ENCODE data around the gene FAT2.

The FAT2 gene

GRCh38 chr5:151569132-151570046 lies 21.7 kb downstream of the FAT2 start:
- Histone ChIP-seq H3K4me1 (ENCODE audit: control insufficient read depth, insufficient read depth, low read length) (peaks cover 14% of the 10 kb centered on the region), H3K9me3 (ENCODE audit: control insufficient read depth, insufficient read depth, low read depth, low read length) (no peaks in the 10 kb centered on the region), H3K27me3 (ENCODE audit: control insufficient read depth, insufficient read depth, low read length) (peaks cover 18% of the 10 kb centered on the region), H3K27ac (ENCODE audit: low read depth, low read length) (no peak overlapping the region), H3K4me3 (ENCODE audit: low read depth, low read length) (no peak overlapping the region), H3K9ac (ENCODE audit: low read length) (no peak overlapping the region), H3K36me3 (ENCODE audit: control insufficient read depth, insufficient read depth, low read length) (no peaks in the 10 kb centered on the region)

GRCh38 chr5:151568036-151568435 lies 23.1 kb downstream of the FAT2 start:
- no peak overlapping the region for H3K27ac ChIP-seq (ENCODE audit: low read depth, low read length)
- H3K36me3 ChIP-seq (ENCODE audit: control insufficient read depth, insufficient read depth, low read length) = no peaks in the 10 kb centered on the region
- H3K4me3 ChIP-seq (ENCODE audit: low read depth, low read length) = no peak overlapping the region
- H3K9me3 ChIP-seq (ENCODE audit: control insufficient read depth, insufficient read depth, low read depth, low read length) = no peaks in the 10 kb centered on the region
- peaks cover 14% of the 10 kb centered on the region for H3K4me1 ChIP-seq (ENCODE audit: control insufficient read depth, insufficient read depth, low read length)
- no peak overlapping the region for H3K9ac ChIP-seq (ENCODE audit: low read length)
- peaks cover 18% of the 10 kb centered on the region for H3K27me3 ChIP-seq (ENCODE audit: control insufficient read depth, insufficient read depth, low read length)

DNA sequence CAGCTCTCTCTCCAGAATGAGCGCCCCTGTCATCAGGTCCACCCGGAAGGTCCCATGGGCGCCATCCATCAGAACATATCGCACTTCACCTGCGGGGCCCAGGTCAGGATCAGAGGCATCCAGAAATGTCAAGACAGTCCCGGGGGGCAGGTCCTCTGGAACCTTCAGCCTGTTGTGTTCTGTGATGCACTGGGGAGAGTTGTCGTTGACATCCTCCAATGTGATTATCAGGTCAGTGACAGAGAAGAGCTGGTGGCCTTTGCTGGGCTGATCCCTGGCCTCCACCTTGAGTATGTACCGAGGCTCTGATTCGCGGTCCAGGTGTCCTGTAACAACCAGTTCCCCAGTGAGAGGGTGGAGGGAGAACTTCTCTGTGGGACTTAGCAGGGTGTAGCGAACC lies 25.2 kb downstream of the FAT2 start:
- H3K9me3 ChIP-seq (ENCODE audit: control insufficient read depth, insufficient read depth, low read depth, low read length) = no peaks in the 10 kb centered on the region
- H3K9ac ChIP-seq (ENCODE audit: low read length) = no peak overlapping the region
- no peaks in the 10 kb centered on the region for H3K36me3 ChIP-seq (ENCODE audit: control insufficient read depth, insufficient read depth, low read length)
- H3K4me3 ChIP-seq (ENCODE audit: low read depth, low read length) = no peak overlapping the region
- H3K27me3 ChIP-seq (ENCODE audit: control insufficient read depth, insufficient read depth, low read length) = peaks cover 12% of the 10 kb centered on the region
- no peak overlapping the region for H3K27ac ChIP-seq (ENCODE audit: low read depth, low read length)
- H3K4me1 ChIP-seq (ENCODE audit: control insufficient read depth, insufficient read depth, low read length) = peaks cover 14% of the 10 kb centered on the region

GRCh38 chr5:151562019-151562707 lies 29.0 kb downstream of the FAT2 start:
- 0 out of 2 replicates have a peak, but pooled peaks cover 5% of the 10 kb centered on the region for H3K27me3 ChIP-seq (ENCODE audit: control insufficient read depth, insufficient read depth, low read length)
- H3K27ac ChIP-seq (ENCODE audit: low read depth, low read length) = no peak overlapping the region
- no peaks in the 10 kb centered on the region for H3K36me3 ChIP-seq (ENCODE audit: control insufficient read depth, insufficient read depth, low read length)

GRCh38 chr5:151557951-151558350 lies 33.2 kb downstream of the FAT2 start:
- H3K36me3 ChIP-seq (ENCODE audit: control insufficient read depth, insufficient read depth, low read length) = no peaks in the 10 kb centered on the region
- H3K9me3 ChIP-seq (ENCODE audit: control insufficient read depth, insufficient read depth, low read depth, low read length) = no peaks in the 10 kb centered on the region

More at GRCh38 chr5:151562019-151562707, 29.0 kb downstream of the FAT2 start:
- Histone ChIP-seq H3K9me3 (ENCODE audit: control insufficient read depth, insufficient read depth, low read depth, low read length) (no peaks in the 10 kb centered on the region), H3K4me3 (ENCODE audit: low read depth, low read length) (no peak overlapping the region), H3K4me1 (ENCODE audit: control insufficient read depth, insufficient read depth, low read length) (peaks cover 6% of the 10 kb centered on the region; the same call in 1 of the 2 replicates), H3K9ac (ENCODE audit: low read length) (no peak overlapping the region)

DNA sequence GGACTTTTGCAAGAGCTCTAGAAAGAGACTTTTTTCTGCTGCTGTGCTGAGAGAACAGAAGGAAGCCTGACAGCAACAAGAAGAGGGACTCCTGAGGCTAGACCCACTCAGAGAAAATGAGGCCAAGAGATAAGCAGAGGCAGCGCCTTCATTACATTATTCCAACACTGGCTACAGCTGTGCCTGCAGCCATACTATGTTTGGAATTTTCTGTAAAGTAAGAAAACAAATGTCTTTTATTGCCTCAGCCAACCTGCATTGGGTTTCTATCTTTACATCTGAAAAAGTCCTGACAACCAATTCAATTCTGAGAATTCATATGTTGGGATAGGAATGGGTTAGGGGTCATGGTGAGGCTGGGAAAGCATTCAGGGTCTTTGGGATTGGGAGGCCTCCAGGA lies 33.7 kb downstream of the FAT2 start:
- H3K9me3 ChIP-seq (ENCODE audit: control insufficient read depth, insufficient read depth, low read depth, low read length) = no peaks in the 10 kb centered on the region
- no peaks in the 10 kb centered on the region for H3K36me3 ChIP-seq (ENCODE audit: control insufficient read depth, insufficient read depth, low read length)
- H3K27ac ChIP-seq (ENCODE audit: low read depth, low read length) = no peak overlapping the region
- no peak overlapping the region for H3K9ac ChIP-seq (ENCODE audit: low read length)
- peaks cover 6% of the 10 kb centered on the region; the same call in 1 of the 2 replicates for H3K4me1 ChIP-seq (ENCODE audit: control insufficient read depth, insufficient read depth, low read length)
- 0 out of 2 replicates have a peak, but pooled peaks cover 5% of the 10 kb centered on the region for H3K27me3 ChIP-seq (ENCODE audit: control insufficient read depth, insufficient read depth, low read length)
- H3K4me3 ChIP-seq (ENCODE audit: low read depth, low read length) = no peak overlapping the region

More at GRCh38 chr5:151557951-151558350, 33.2 kb downstream of the FAT2 start:
- Histone ChIP-seq H3K27ac (ENCODE audit: low read depth, low read length) (no peak overlapping the region), H3K27me3 (ENCODE audit: control insufficient read depth, insufficient read depth, low read length) (0 out of 2 replicates have a peak, but pooled peaks cover 5% of the 10 kb centered on the region), H3K4me1 (ENCODE audit: control insufficient read depth, insufficient read depth, low read length) (peaks cover 6% of the 10 kb centered on the region; the same call in 1 of the 2 replicates), H3K9ac (ENCODE audit: low read length) (no peak overlapping the region), H3K4me3 (ENCODE audit: low read depth, low read length) (no peak overlapping the region)

GRCh38 chr5:151556806-151557205 lies 34.3 kb downstream of the FAT2 start:
- H3K27ac ChIP-seq (ENCODE audit: low read depth, low read length) = no peak overlapping the region
- H3K4me1 ChIP-seq (ENCODE audit: control insufficient read depth, insufficient read depth, low read length) = no peaks in the 10 kb centered on the region
- H3K27me3 ChIP-seq (ENCODE audit: control insufficient read depth, insufficient read depth, low read length) = 0 out of 2 replicates have a peak, but pooled peaks cover 5% of the 10 kb centered on the region
- no peaks in the 10 kb centered on the region for H3K9me3 ChIP-seq (ENCODE audit: control insufficient read depth, insufficient read depth, low read depth, low read length)
- H3K4me3 ChIP-seq (ENCODE audit: low read depth, low read length) = no peak overlapping the region
- no peak overlapping the region for H3K9ac ChIP-seq (ENCODE audit: low read length)
- no peaks in the 10 kb centered on the region for H3K36me3 ChIP-seq (ENCODE audit: control insufficient read depth, insufficient read depth, low read length)

GRCh38 chr5:151555760-151556576 lies 35.2 kb downstream of the FAT2 start:
- Histone ChIP-seq H3K9ac (ENCODE audit: low read length) (no peak overlapping the region), H3K27me3 (ENCODE audit: control insufficient read depth, insufficient read depth, low read length) (0 out of 2 replicates have a peak, but pooled peaks cover 5% of the 10 kb centered on the region), H3K36me3 (ENCODE audit: control insufficient read depth, insufficient read depth, low read length) (no peaks in the 10 kb centered on the region), H3K9me3 (ENCODE audit: control insufficient read depth, insufficient read depth, low read depth, low read length) (no peaks in the 10 kb centered on the region), H3K4me1 (ENCODE audit: control insufficient read depth, insufficient read depth, low read length) (no peaks in the 10 kb centered on the region), H3K4me3 (ENCODE audit: low read depth, low read length) (no peak overlapping the region), H3K27ac (ENCODE audit: low read depth, low read length) (no peak overlapping the region)

DNA sequence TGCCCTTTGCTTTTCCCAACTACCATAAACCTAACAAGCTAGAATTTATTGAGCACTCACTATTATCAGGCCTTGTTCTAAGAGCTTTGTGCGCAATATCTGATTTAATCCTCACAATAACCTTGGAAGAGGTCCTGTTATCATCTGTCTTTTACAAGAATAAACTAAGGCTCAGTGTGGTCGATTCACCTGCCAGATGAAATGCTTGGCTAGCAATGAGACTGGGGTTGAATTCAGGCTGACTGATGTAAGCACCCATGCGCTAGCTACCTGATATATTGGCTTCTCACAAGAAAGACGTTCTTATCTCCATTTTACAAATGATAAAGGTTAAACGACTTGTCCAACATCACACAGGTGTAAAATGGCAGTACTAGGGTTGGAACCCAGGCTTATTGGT lies 37.4 kb downstream of the FAT2 start:
- Histone ChIP-seq H3K36me3 (ENCODE audit: control insufficient read depth, insufficient read depth, low read length) (no peaks in the 10 kb centered on the region), H3K9me3 (ENCODE audit: control insufficient read depth, insufficient read depth, low read depth, low read length) (no peaks in the 10 kb centered on the region), H3K4me1 (ENCODE audit: control insufficient read depth, insufficient read depth, low read length) (no peaks in the 10 kb centered on the region), H3K27me3 (ENCODE audit: control insufficient read depth, insufficient read depth, low read length) (no peaks in the 10 kb centered on the region), H3K27ac (ENCODE audit: low read depth, low read length) (no peak overlapping the region), H3K9ac (ENCODE audit: low read length) (no peak overlapping the region), H3K4me3 (ENCODE audit: low read depth, low read length) (no peak overlapping the region)

DNA sequence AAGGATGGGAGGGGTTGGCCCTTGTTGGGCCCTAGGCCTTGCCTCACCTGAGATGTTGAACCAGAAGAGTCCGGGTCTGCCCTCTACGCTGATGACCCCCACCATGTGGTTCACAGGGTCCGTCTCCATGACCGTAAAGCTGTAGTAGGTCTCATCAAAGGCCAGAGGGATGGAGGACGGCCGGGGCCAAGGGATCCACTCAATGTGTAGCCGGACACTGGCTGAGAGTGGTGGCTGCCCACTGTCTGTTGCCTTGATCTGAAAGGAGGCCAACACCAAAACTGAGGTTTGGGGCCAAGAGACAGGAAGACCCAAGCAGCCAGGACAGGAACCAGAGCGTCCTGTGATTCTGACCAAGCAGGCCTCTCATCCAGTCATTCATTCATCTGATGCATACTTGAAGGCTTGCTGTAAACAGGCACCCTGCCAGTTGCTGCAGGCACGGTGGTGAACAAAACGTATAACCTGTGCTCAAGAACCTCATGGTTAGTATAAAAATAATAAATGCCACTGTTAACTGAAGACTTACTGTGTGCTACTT lies 37.9 kb downstream of the FAT2 start:
- H3K36me3 ChIP-seq (ENCODE audit: control insufficient read depth, insufficient read depth, low read length) = no peaks in the 10 kb centered on the region
- no peaks in the 10 kb centered on the region for H3K27me3 ChIP-seq (ENCODE audit: control insufficient read depth, insufficient read depth, low read length)
- H3K4me3 ChIP-seq (ENCODE audit: low read depth, low read length) = no peak overlapping the region
- no peaks in the 10 kb centered on the region for H3K4me1 ChIP-seq (ENCODE audit: control insufficient read depth, insufficient read depth, low read length)
- H3K9ac ChIP-seq (ENCODE audit: low read length) = no peak overlapping the region
- H3K27ac ChIP-seq (ENCODE audit: low read depth, low read length) = no peak overlapping the region
- no peaks in the 10 kb centered on the region for H3K9me3 ChIP-seq (ENCODE audit: control insufficient read depth, insufficient read depth, low read depth, low read length)
